Esophagus muscularis mucosa (tissue), 4 donors: ENCODE results near the gene SPOCK1.

ENCODE experiments used
- CTCF ChIP-seq, 3 experiments: fragments of 200-600 bp in 2 of 3; fragments of 450-650 bp in 1 of 3; sonication (generic) in 2 of 3; IDR thresholded peaks; one replicate each; pipeline ENCODE4 v1.5.1; 2017 to 2019; ENCODE audit warnings: antibody characterized with exemption in 3 of 3, mild to moderate bottlenecking in 2 of 3, moderate library complexity in 1 of 3
- EP300 ChIP-seq: sonication (generic); formaldehyde crosslinking; IDR thresholded peaks from one replicate; pipeline ENCODE4 v1.6.1; 2017; ENCODE audit warnings: antibody characterized with exemption
- POLR2AphosphoS5 ChIP-seq, 2 donors: sonication (generic); formaldehyde crosslinking; IDR thresholded peaks; one replicate each; pipeline ENCODE4 v1.6.1; 2017; ENCODE audit warnings: antibody characterized with exemption in 2 of 2

GRCh38 chr5:137099651-137100050 lies 399.5 kb downstream of the SPOCK1 start:
- TF ChIP-seq POLR2AphosphoS5 (IDR thresholded peaks at IDR 0.05) (no peak), EP300 (no peak), CTCF (IDR thresholded peaks at IDR 0.05) (no peak)
